Measurements from ENCODE around the gene PKD2L2.

DNA sequence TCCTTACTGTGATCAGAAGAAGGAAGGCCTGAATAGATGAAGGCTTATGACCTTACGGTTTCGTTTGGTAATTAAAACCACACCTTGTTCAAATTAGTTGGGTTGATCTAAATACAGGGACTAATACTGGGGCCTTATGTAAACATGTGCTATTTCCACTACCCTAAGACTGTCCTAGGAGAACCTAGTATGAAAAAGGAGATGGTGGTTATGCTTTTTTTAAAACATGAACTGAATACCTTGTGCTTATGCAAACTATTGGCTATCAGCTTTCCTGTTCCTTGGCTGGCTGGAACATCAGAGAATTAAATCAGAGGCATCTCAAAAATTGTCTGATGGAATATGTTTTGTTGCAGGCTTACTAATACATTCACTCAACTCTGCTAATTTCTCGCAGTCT is 17.7 kb upstream of the PKD2L2 start:
- TF ChIP-seq, protein P1, sequence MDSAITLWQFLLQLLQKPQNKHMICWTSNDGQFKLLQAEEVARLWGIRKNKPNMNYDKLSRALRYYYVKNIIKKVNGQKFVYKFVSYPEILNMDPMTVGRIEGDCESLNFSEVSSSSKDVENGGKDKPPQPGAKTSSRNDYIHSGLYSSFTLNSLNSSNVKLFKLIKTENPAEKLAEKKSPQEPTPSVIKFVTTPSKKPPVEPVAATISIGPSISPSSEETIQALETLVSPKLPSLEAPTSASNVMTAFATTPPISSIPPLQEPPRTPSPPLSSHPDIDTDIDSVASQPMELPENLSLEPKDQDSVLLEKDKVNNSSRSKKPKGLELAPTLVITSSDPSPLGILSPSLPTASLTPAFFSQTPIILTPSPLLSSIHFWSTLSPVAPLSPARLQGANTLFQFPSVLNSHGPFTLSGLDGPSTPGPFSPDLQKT (IDR thresholded peaks at IDR 0.05; ENCODE audit: borderline replicate concordance, low read depth, low read length), result no peak
- TF ChIP-seq KLF10 (tag by site-specific recombination; IDR thresholded peaks at IDR 0.05), result no peak
